ENCODE results near the gene IMMP2L. TPM values are rescaled to one million over a fixed set of nuclear protein-coding genes. Genes with fewer than 3 reads are reported as not detected.

The IMMP2L gene
- total RNA-seq, 2 donors from 2014 or later, result 10.5 to 17.4 TPM

DNA sequence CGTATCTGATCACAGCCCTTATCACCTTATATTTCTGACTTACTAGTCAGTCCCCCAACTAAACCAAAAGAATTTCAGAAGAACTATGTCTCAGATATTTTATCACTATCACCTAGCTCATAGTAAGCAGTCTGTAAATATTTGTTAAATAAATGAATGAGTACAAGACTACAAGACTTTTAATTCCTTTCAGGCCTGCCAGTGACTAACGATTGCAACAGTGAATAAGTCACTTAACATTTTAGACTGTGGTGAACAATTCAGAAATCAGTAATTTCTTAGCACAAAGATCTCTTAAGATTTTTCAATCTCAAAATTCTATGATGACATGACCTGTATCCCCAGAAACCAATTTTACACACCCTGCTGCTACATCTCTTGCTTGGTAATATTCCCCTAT lies 162.2 kb downstream of the IMMP2L start:
- no peak for DNase-seq
- intact Hi-C loops (cut with DNase I), result no loop called here
- no peaks in the 10 kb centered on the region for H3K4me1 ChIP-seq
- 66% methylated on average over 2 of the region's 2 CpGs for WGBS, 2 donors
- H3K36me3 ChIP-seq (replicated peaks in 1 of 2; ENCODE audit: insufficient read depth in 1 of 2, low read depth in 2 of 2), result no peaks in the 10 kb centered on the region
- TF ChIP-seq, protein P1, sequence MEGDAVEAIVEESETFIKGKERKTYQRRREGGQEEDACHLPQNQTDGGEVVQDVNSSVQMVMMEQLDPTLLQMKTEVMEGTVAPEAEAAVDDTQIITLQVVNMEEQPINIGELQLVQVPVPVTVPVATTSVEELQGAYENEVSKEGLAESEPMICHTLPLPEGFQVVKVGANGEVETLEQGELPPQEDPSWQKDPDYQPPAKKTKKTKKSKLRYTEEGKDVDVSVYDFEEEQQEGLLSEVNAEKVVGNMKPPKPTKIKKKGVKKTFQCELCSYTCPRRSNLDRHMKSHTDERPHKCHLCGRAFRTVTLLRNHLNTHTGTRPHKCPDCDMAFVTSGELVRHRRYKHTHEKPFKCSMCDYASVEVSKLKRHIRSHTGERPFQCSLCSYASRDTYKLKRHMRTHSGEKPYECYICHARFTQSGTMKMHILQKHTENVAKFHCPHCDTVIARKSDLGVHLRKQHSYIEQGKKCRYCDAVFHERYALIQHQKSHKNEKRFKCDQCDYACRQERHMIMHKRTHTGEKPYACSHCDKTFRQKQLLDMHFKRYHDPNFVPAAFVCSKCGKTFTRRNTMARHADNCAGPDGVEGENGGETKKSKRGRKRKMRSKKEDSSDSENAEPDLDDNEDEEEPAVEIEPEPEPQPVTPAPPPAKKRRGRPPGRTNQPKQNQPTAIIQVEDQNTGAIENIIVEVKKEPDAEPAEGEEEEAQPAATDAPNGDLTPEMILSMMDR (IDR thresholded peaks at IDR 0.05), result no peak
- TF ChIP-seq POLR2A (IDR thresholded peaks at IDR 0.05), result no peak
- H3K27ac ChIP-seq, result no peak overlapping the region
- no peaks in the 10 kb centered on the region for H3K27me3 ChIP-seq
- ATAC-seq, result no peak
- H3K9me3 ChIP-seq, result no peaks in the 10 kb centered on the region
- no peak overlapping the region for H3K4me3 ChIP-seq

DNA sequence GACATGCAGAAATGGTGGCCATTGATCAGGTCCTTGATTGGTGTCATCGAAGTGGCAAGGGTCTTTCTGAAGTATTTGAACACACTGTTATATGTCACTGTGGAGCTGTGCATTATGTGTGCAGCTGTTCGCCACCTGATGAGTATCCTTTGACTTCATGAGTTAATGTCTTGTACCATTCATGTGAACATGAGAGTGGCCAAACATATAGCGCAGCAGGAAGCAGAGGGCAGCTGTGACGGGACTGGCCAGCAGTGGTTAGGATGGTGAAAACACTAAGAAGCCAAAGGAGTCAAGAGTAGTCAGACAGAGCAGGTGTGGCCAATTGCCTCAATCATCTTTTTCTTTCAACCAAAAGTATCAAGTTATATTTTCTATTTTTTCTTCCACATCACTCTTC lies 167.4 kb downstream of the IMMP2L start:
- TF ChIP-seq POLR2A (IDR thresholded peaks at IDR 0.05), result no peak
- TF ChIP-seq, protein P1 (IDR thresholded peaks at IDR 0.05), result no peak
- Histone ChIP-seq H3K4me3 (no peak overlapping the region), H3K9me3 (no peaks in the 10 kb centered on the region), H3K27me3 (no peaks in the 10 kb centered on the region), H3K27ac (no peak overlapping the region), H3K36me3 (replicated peaks in 1 of 2; ENCODE audit: insufficient read depth in 1 of 2, low read depth in 2 of 2) (no peaks in the 10 kb centered on the region), H3K4me1 (no peaks in the 10 kb centered on the region)
- WGBS, 2 donors, result 99% methylated on average over 4 of the region's 4 CpGs
- intact Hi-C loops (cut with DNase I), result no loop called here
- no peak for DNase-seq
- ATAC-seq, result no peak

DNA sequence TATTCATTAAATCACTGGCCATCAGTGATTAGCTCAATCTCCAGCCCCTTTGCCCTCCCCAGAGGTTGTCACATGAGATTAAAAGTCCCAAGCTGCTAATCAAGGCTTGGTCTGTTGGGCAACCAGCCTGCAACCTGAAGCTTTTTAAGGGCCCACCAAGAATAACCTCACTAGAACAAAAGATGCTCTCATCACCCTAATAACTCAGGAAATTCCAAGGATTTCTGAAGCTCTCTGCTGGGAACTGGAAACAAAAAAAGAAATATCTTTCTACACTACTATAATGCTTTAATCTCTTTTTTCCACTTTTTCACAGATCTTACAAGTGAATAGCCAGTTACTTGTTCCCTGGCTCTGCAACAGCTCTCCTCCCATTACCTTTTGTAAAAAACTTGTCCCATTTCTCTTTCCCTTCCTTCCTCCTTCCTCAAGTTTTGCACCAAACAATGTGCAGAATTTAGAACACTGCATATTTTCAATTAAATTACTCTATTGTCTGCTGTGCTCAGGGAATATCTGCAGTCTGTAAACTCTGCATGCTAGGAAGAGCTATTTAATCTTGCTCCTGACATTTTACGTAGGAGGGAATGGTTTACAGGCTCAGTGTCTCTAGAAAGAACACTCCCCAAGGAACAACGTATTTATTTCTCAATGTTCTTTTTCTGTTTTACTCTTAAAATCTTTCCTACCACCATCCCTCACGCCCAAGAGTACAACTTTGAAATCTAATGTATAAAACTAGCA lies 169.1 kb downstream of the IMMP2L start:
- ATAC-seq (no peak), DNase-seq (no peak)
- WGBS, 2 donors, result 60 to 72% methylated on average over 3 of the region's 3 CpGs
- Histone ChIP-seq H3K27ac (peak overlapping the region in 1 of 4 donors; percentile 35), H3K36me3 (replicated peaks in 1 of 2; ENCODE audit: insufficient read depth in 1 of 2, low read depth in 2 of 2) (no peaks in the 10 kb centered on the region), H3K27me3 (no peaks in the 10 kb centered on the region), H3K4me1 (no peaks in the 10 kb centered on the region), H3K9me3 (no peaks in the 10 kb centered on the region), H3K4me3 (no peak overlapping the region)
- no peak for TF ChIP-seq POLR2A (IDR thresholded peaks at IDR 0.05)
- TF ChIP-seq, protein P1 (IDR thresholded peaks at IDR 0.05), result no peak
- intact Hi-C loops (cut with DNase I), result no loop called here

DNA sequence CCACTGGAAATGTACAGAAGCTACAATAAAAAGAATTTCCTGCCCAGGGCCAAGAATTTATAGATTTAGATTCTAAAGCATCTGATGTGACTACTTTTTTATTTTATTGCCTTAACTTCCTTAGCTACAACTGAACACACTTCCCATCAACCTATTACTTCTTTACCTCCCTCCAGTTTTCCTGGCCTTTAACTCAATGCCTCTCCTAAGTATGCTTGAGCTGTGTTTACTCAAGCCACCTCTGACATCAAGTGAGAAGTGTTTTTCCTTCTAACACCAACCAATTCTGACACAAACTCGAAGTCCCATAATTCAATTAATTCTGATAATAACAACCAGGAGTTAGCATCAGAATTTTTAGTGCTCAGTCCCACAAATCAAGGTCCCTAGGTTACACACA lies 170.0 kb downstream of the IMMP2L start:
- no peak overlapping the region for H3K4me3 ChIP-seq
- intact Hi-C loops (cut with DNase I), result no loop called here
- 52 to 82% methylated on average over 1 of the region's 1 CpG for WGBS, 2 donors

More for the DNA sequence above, 170.0 kb downstream of the IMMP2L start:
- TF ChIP-seq, protein P1 (IDR thresholded peaks at IDR 0.05), result no peak
- TF ChIP-seq POLR2A (IDR thresholded peaks at IDR 0.05), result no peak
- Histone ChIP-seq H3K9me3 (no peaks in the 10 kb centered on the region), H3K27me3 (no peaks in the 10 kb centered on the region), H3K4me1 (no peaks in the 10 kb centered on the region), H3K36me3 (replicated peaks in 1 of 2; ENCODE audit: insufficient read depth in 1 of 2, low read depth in 2 of 2) (no peaks in the 10 kb centered on the region), H3K27ac (no peak overlapping the region)
- DNase-seq (no peak), ATAC-seq (no peak)

Data from body of pancreas (tissue), 4 donors.